NCI-H2171 treated with DMSO at 0.1 percent for 48 hours (cell line): ENCODE measurements around the gene NEMP2.

Source experiments
- DNase-seq: peaks from one replicate; lab custom pipeline; 2025; lab: John Stamatoyannopoulos, UW

The NEMP2 gene

DNA sequence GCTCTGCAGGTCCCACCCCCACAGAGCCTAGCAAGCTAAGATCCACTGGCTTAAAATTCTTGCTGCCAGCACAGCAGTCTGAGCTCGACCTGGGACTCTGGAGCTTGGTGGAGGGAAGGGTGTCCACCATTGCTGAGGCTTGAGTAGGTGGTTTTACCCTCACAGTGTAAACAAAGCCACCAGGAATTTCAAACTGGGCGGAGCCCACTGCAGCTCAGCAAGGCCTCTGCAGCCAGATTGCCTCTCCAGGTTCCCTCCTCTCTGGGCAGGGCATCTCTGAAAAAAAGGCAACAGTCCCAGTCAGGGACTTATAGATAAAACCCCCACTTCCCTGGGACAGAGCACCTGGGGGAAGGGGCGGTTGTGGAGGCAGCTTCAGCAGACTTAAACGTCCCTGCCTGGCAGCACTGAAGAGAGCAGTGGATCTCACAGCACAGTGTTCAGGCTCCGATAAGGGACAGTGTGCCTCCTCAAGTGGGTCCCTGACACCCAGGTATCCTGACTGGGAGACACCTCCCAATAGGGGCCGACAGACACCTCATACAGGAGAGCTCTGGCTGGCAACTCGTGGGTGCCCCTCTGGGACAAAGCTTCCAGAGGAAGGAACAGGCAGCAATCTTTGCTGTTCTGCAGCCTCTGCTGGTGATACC lies 20.0 kb upstream of the NEMP2 start:
- DNase-seq: no peak

DNA sequence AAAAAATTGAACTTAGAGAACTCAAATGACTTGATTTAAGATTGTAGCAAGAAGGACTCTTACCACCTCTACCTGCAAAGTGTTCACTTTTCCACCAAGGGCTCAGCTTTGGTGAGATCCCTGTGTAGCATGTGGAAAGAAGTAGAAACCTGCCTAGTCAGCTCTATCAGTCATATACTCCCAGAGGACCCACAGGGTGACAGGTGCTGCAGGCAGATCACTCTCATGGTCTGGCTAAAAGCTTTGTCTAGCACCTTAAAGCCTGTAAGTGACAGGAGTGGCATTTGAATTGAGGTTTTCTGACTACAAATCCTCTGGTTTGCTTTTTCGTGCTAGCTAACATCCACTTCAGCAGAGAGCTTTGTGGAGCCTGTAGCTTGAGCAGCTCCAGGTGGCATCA lies 18.7 kb upstream of the NEMP2 start:
- peak; percentile 56 for DNase-seq

DNA sequence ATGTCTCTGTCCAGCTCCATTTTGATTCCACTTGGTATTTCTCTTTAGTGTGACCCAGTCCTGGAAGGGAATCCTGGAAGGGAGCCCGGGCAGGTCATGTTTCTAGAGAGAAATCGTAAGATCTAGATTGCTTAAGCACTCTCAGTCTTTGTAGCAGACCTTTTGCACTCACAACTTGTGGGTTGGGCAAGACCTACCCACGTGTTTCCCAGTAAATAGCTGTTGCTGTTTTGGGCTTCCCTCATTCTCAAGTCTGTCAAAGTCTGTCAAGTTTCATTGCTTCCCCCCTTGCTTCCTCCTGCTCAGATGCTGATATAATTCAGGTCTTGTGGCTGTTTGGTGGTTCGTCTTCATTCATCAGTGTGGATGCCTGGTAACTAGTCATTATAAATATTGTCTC lies 17.4 kb upstream of the NEMP2 start:
- DNase-seq: no peak

DNA sequence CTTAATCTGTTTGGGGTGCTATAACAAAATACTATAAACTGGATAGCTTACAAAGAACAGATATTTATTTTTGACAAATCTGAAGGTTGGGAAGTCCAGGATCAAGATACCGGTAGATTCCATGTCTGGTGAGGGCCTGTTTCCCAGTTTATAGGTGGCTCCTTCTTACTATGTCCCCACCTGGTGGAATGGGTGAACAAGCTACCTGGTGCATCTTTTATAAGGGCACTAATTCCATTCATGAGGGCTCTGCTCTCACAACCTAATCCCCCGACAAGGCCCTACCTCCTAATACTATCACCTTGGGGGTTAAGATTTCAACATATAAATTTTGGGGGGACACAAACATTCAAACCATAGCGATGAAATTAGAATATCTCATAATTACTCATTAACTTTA lies 15.6 kb upstream of the NEMP2 start:
- no peak for DNase-seq

DNA sequence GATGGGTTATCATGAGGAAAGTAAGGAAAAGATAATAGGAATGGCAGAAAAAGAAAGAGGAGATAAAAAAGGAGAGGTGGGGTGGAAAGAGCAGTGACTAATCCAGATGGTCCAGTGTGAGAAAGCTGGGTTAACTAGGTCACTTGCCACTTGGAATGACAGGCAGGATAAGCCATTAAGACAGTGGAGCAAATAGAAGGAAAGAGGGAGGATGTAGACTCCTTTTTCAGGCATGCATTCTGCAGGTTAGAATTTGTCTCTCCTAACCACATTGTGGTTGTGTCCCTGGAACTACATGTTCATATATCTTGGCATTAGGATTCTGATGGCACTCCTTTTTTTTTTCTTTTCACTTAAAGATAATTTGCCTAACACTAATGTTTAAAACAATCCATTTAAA lies 13.4 kb upstream of the NEMP2 start:
- DNase-seq: no peak

DNA sequence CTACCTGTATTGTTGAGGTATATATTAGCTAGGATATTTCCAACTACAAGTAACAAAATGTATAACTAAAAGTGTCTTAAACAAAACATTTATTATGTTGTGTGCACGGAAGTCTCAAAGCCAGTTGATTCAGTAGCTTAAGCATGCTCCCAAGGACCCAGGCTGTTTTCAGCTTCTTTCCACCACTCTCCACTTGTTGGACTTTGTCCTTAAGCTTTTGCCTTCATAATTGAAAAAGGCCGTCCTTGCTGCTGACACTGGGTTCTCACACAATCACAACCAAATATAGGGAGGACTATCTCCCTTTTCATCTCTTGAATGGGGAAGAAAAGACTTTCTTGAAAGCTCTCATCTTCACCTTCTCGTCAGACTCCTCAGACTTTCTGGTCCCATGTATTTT lies 12.2 kb upstream of the NEMP2 start:
- no peak for DNase-seq

DNA sequence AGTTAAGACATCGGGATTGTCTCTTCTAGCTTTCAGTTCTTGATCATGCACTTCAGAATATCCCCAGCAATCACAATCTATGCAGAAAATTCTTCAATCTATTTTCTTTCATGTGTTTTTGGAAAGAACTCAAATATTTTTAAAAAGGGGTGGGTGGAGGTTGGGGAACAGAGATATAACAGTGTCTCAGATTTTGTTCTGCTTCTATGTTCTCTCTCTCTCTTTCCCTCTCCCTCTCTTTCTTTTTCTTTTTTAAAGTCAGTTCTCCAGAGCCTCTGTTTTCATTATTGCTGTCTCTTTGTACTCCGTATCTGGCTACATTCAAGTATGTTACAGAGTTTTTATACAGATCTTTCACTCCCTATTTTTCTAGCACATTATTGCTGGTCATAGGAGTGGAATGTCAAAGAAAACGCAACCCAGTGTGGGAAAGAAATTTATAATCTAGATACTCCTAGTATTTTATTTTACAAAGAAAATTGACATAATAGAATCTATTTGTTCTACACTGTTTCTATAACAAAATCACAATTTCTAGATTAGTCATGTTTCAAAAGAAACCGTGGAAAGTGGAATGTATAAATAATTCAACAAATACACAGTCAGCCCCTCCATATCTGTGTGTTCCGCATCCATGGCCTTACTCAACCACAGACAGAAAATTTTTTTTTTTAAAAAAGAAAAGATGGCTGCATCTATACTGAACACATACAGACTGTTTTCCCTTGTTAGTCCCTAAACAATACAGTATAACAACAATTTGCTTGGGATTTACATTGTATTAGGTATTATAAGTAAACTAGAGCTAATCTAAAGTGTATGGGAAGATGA lies 11.2 kb upstream of the NEMP2 start:
- DNase-seq: no peak

DNA sequence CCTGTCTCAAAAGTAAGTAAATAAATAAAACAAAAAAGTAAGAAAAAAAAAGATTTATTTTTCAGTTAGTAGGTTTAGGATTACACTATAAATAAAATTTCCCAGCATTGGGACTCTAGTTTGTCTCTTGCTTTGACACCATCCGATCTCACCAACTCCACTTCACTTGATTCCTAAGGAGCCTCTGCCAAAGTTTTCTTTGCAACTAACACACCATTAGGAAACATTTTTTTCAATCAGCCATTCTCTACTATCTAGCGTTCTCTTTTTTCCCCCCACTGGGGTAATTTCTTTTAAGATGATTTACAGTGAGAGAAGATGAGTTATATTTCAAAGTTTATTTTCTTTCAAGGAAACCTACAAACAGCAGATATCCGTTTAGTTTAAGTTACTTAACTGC lies 10.6 kb upstream of the NEMP2 start:
- DNase-seq: no peak

DNA sequence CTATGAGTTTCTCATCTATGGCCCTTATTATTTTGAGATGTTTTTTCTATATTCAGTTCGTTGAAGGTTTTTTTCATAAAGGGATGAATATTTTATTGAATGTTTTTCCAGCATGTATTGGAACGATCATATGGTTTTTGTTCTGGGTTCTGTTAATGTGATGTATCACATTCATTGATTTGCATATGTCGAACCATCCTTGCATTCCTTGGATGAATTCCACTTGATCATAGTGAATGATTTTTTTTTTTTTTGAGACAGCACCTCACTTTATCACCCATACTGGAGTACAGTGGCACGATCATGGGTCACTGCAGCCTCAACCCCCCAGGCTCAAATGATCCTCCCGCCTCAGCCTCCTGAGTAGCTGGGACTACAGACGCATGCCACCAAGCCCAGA lies 5.5 kb upstream of the NEMP2 start:
- no peak for DNase-seq

DNA sequence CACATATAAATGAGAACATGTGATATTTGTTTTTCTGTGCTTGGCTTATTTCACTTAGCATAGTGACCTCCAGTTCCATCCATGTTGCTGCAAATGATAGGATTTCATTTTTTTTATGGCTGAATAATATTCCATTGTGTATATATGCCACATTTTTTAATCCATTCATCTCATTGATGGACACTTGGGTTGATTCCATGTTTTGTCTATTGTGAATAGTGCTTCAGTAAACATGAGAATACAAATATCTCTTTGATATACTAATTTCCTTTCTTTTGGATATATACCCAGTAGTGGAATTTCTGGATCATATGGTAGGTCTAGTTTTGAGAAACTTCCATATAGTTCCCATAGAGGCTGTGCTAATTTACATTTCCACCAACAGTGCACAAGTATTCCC lies 3.7 kb upstream of the NEMP2 start:
- DNase-seq: no peak

DNA sequence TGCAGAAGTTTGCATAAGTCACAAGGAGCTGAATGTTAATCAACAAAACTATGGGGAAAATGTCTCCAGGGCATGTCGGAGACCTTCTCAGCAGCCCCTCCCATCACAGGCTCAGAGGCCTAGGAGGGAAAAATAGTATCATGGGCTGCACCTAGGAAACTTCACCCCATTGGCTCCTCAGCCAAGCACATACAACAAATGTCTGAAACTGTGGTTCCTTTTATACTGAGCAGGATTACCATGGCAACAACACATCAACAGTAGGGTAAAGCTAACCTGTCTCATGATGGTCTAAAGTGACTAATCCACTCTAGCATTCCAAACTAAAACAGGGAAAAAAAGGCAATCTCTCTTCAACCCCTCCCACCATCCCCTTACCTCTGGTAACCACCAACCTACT lies 3.2 kb upstream of the NEMP2 start:
- no peak for DNase-seq

DNA sequence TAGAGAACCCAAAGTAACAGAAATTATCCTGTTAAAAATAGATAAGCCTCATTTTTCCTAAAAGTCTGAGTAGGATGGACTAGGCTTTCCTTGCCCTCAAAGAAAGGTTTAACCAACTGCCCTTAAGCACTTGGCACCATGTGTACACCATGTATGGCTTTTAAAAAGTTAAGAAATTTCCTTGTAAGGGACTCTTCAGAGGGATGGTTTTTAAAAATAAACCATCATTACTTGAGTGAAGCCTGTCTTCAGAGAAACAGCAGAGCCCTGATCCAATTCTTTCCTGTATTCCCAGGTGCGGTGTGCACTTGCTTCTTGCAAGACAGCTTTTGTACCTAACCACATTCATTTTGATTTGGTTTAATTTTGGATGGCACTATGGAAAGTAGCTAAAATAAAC lies 1.1 kb upstream of the NEMP2 start:
- DNase-seq: no peak

DNA sequence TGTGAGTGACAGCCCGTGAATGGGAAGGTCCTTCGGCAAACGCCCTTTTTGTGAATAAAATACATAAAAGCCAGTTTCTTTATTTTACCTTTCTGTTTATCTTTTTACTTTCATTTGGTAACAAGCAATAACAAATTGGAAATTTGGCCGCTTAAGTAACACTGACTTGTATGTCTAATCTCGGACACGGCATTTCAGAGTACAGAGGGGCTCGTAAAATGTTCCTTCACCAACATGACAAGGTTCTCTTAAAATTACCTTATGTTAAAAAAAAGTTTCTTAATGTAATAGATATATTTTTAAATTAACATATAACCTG lies 558 bp upstream of the NEMP2 start:
- no peak for DNase-seq

DNA sequence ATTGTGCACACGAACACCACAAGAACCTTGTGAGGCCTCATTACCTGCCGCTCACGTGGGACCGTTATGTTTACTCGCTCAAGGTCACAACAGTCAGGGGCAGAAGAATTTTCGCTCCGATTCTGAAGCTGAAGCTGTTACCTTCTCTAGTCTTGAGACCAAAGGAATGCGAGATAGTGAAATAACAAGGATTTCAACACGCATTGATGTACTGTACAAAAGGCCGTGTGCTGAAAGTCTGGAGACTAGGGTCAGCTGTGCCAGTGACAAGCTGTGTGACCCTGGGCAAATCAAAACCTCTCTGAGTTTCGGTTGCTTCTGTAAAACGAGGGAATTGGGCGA lies 583 bp downstream of the NEMP2 start:
- DNase-seq: no peak

DNA sequence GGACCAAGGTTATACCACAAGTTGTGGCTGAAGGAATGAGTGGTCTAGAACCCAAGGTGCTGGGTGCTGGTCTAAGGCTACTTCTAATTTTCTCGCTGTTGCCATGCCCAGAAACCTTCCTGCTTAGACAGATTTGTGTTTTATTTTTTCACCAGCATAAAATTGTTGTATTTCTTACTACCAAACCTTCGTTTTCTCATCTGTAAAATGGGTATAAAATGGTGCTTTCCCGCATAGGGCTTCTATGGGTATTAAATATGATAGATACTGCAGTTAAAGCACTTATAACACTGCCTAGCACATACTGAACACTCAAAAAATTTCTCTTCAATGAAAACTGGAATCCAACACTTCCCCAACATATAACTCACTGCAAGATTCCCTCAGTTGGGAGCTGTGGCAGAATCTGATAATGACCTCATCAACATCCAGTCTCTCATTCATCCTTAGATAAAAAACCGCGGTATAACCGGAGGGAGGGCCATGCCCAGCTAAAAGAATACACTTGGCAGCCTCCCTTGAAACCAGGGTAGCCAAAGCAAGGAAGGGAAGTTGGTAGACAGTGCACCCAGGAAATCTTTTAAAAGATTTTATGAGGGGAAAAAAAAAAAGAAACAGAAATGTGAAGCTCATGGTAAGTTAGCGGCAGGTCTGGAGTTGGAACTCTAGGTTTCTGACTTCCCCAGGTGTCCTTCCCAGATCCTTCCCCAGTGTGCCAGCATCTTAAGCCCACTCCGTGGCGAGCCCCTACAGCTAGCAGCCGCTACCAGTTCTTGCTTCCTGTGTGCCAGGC lies 1.2 kb downstream of the NEMP2 start:
- no peak for DNase-seq

DNA sequence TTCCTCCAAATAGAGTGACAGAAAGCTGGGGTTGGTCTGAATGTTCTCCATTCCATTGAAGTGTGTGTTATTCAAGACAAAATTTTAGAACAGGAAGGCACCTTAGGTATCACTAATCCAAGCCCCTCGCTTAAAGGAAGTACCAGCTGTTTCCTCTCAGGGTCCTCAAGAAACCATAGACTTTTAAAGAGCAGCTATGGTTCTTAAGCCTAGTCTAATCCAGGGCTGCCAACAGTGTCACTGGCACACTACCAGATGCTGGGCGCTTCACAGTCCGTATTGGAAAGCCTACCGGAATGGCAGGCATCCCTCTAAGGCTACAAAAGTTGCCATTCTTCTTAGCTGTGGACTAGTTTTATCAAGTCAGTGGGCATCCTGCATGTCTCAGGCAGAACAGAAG lies 1.9 kb downstream of the NEMP2 start:
- no peak for DNase-seq

DNA sequence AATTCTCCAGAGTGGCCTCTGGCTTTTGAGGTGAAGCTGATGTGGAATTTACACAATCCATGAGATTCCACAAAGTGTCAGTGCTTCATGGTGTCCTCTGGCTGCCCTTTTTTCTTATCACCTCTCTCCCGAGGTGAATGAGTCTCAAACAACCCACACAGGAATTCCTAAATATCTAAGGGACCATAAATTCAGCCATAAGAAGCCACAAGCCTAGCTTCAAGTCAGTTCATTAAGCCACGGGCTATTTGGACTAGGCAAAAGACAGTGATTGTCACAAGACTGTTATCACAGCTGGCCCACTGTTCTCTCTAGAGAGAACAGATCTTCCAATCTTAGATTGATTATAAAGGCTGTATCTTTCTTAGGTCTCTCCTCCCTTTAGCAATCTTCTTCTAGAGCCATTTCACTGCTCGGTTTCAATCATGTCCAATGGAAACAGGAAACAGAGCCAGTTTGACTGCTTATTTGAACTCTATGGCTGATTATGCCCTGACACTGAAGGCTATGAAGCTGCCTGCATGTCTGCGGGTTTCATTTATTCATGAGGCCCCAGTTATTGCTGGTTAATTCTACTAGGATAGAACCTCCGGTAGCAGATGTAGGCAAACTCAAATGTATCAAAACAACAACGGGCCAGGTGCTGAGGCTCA lies 4.1 kb downstream of the NEMP2 start:
- DNase-seq: no peak

DNA sequence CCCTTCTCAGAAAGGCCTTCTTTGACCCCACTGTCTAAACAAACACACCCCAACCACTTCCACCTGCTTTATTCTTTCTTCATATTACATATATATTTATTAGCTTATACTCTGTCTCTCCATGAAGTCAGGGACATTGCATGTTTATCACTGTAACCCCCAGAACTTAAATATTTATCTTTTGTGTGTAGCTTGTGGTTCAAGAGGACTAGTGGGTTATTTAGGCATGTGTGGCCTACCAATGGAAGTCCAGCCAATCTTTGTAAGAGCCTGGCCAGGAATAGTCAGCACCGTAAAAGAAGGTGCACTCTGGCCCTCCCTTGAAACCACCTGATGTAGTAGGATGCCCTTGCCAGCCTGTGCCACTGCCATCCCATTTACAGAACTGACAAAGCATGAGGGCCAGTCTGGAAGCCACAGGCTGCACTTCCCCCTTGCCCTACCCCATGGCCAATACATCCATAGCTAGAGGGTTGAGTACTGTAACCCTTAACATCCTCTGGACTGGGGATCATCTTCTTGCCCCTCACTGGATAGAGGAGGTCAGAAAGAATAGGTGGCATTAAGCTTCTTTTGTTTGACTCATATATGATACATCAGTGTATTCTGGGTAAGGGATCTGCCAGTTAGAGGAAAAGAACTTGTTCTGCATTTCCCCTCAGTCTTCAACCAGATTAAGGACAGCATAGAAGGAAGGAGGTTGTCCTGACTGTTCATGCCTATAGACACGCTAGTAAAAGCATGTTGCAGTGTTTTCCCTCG lies 4.9 kb downstream of the NEMP2 start:
- no peak for DNase-seq

DNA sequence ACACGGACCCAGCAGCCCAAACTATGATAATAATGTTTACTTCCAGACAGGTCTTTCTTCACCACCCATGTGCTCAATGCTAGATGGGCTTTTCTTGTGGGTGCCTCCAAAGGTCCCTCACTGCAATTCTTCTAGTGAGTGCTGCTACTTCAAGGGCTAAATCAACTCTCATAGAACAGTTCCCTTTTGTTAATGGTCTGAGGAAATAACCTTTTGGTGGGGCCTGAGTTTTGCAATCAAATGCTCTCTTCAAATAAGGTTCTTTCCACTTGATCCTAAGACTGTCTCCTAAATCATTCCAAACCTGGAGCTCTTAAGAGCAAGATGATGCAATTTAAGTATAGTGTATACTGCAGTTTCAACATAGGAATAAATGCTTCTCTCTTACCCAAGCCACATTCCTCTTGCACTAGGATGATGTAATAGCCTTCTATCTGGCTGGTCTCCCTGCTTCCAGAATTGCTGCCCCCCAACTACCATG lies 6.0 kb downstream of the NEMP2 start:
- no peak for DNase-seq

DNA sequence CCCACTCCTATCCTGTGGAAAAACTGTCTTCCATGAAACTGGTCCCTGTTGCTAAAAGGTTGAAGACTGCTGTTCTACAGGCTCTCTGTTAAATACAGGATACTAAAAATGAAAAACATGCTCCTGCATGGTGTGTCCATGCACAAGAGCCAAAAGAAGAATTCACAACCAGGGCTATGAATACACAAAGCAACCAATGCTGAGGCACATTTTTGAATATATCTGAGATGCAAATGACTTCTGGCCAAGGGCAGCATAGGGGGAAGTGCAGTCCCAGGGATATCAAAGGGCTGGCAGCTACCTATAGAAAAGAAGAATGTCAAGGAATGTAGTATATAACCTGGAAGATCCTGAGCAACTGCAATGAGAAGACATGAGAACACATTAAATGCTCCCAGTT lies 6.6 kb downstream of the NEMP2 start:
- no peak for DNase-seq

DNA sequence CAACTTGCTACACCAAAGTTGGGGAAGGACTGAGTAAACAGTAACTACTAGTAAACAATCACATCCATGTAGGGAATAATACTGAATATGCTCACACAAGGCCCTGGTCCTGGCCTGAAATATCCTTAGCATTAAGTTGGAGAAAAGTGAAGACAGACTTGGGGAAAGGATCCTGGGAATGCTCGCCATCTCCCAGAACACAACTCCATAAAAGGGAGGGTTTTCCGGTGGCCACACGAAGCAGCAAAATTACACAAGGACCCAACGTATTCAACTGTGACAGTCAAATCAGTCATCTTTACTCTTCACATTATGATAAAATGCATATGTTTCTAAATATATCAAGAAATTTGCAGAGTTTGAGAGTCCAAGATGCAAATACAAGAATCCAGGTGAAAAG lies 7.3 kb downstream of the NEMP2 start:
- DNase-seq: no peak
